Measurements from ENCODE around the gene PDE7B. TPM values are rescaled to one million over a fixed set of nuclear protein-coding genes. Genes with fewer than 3 reads are reported as not detected.

The PDE7B gene
- total RNA-seq, 2 experiments from 2014 or later = not detected

GRCh38 chr6:135842618-135843392 is 8.7 kb upstream of the PDE7B start:
- H3K36me3 ChIP-seq (ENCODE audit: insufficient read depth, low read length) = no peaks in the 10 kb centered on the region
- no peak for TF ChIP-seq CTCF (conservative IDR thresholded peaks at IDR 0.05; ENCODE audit: low read length)
- TF ChIP-seq EZH2phosphoT487 (IDR thresholded peaks at IDR 0.05; ENCODE audit: borderline replicate concordance, low read depth, low read length) = no peak
- DNase-seq (ENCODE audit: low spot score) = no peak
- H3K4me2 ChIP-seq (ENCODE audit: low read length) = no peak overlapping the region
- ChIA-PET POLR2A (interaction anchor here (0.7 to 1.2 kb wide), 2 partner anchors 9 to 274 kb away, joined by 4 read pairs; no protein-coding TSS in a partner anchor), CTCF (ENCODE audit: unreplicated experiment) (interaction anchor here (1.3 kb wide), 1 partner anchor 11 kb away, joined by 3 read pairs; no protein-coding TSS in a partner anchor)
- no peak overlapping the region for H3K4me3 ChIP-seq (ENCODE audit: low read depth, low read length, poor library complexity, severe bottlenecking)
- H3K27ac ChIP-seq (ENCODE audit: low read depth, low read length, poor library complexity, severe bottlenecking) = no peak overlapping the region
- no peaks in the 10 kb centered on the region for H3K79me2 ChIP-seq (ENCODE audit: insufficient read depth, low read depth, low read length)
- no peaks in the 10 kb centered on the region for H3K9me3 ChIP-seq (ENCODE audit: low read length)
- no peak overlapping the region for H2AFZ ChIP-seq (ENCODE audit: low read length)
- no peaks in the 10 kb centered on the region for H4K20me1 ChIP-seq (ENCODE audit: insufficient read depth, low read length)
- intact Hi-C loops (cut with micrococcal nuclease; ENCODE audit: unreplicated experiment) = no loop called here
- no peaks in the 10 kb centered on the region for H3K4me1 ChIP-seq (ENCODE audit: insufficient read depth, low read length, poor library complexity, severe bottlenecking)
- BruUV-seq (replicated peaks) = no TSS peak
- no peaks in the 10 kb centered on the region for H3K9me2 ChIP-seq (ENCODE audit: insufficient read depth, low read length)

- no peaks in the 10 kb centered on the region for H3K79me2 ChIP-seq (ENCODE audit: insufficient read depth, low read depth, low read length)
- no peaks in the 10 kb centered on the region for H3K9me2 ChIP-seq (ENCODE audit: insufficient read depth, low read length)
- no peak overlapping the region for H3K4me2 ChIP-seq (ENCODE audit: low read length)
- H3K9me3 ChIP-seq (ENCODE audit: low read length) = no peaks in the 10 kb centered on the region
- no peaks in the 10 kb centered on the region for H3K36me3 ChIP-seq (ENCODE audit: insufficient read depth, low read length)
- intact Hi-C loops (cut with micrococcal nuclease; ENCODE audit: unreplicated experiment) = no loop called here
- CTCF ChIA-PET (ENCODE audit: unreplicated experiment) = no interaction called here
- no peak overlapping the region for H3K27ac ChIP-seq (ENCODE audit: low read depth, low read length, poor library complexity, severe bottlenecking)
- POLR2A ChIA-PET = interaction anchor here (1.1 to 1.5 kb wide), 2 partner anchors 15 to 52 kb away, joined by 3 to 4 read pairs; no protein-coding TSS in a partner anchor
- TF ChIP-seq EZH2phosphoT487 (IDR thresholded peaks at IDR 0.05; ENCODE audit: borderline replicate concordance, low read depth, low read length) = no peak
- H4K20me1 ChIP-seq (ENCODE audit: insufficient read depth, low read length) = no peaks in the 10 kb centered on the region
- BruUV-seq (replicated peaks) = no TSS peak
- H2AFZ ChIP-seq (ENCODE audit: low read length) = no peak overlapping the region
- DNase-seq (ENCODE audit: low spot score) = no peak
- H3K4me3 ChIP-seq (ENCODE audit: low read depth, low read length, poor library complexity, severe bottlenecking) = no peak overlapping the region
- H3K4me1 ChIP-seq (ENCODE audit: insufficient read depth, low read length, poor library complexity, severe bottlenecking) = no peaks in the 10 kb centered on the region
These were observed 619 bp upstream of the PDE7B start for GRCh38 chr6:135850882-135851281.

DNA sequence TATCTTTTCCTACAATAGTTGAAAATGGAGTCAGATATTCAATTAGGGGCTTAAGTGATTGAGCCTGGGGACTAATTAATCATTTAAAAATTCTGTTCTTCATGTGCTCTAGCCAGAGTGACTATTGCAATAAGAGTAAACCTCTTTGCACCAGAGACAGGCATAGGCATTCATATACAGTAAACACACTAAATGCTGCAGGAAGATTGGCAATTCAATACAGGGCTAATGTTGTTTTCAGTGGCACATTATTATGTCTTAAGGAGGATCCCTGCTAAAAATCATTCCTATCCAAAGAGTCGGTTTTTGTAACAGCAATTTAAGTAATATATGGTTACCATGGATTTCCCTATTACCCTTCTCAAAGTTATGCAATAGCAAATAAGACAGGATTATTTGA is 1.2 kb downstream of the PDE7B start:
- ChIA-PET POLR2A (no interaction called here), CTCF (ENCODE audit: unreplicated experiment) (no interaction called here)
- H4K20me1 ChIP-seq (ENCODE audit: insufficient read depth, low read length) = no peaks in the 10 kb centered on the region
- no peaks in the 10 kb centered on the region for H3K4me1 ChIP-seq (ENCODE audit: insufficient read depth, low read length, poor library complexity, severe bottlenecking)
- H3K4me2 ChIP-seq (ENCODE audit: low read length) = no peak overlapping the region
- H3K27ac ChIP-seq (ENCODE audit: low read depth, low read length, poor library complexity, severe bottlenecking) = no peak overlapping the region
- BruUV-seq (replicated peaks) = no TSS peak
- H3K9me3 ChIP-seq (ENCODE audit: low read length) = no peaks in the 10 kb centered on the region
- no peak for TF ChIP-seq CTCF (conservative IDR thresholded peaks at IDR 0.05; ENCODE audit: low read length)
- no peak for TF ChIP-seq EZH2phosphoT487 (IDR thresholded peaks at IDR 0.05; ENCODE audit: borderline replicate concordance, low read depth, low read length)
- H2AFZ ChIP-seq (ENCODE audit: low read length) = no peak overlapping the region
- H3K9me2 ChIP-seq (ENCODE audit: insufficient read depth, low read length) = no peaks in the 10 kb centered on the region
- H3K36me3 ChIP-seq (ENCODE audit: insufficient read depth, low read length) = no peaks in the 10 kb centered on the region
- intact Hi-C loops (cut with micrococcal nuclease; ENCODE audit: unreplicated experiment) = no loop called here
- H3K79me2 ChIP-seq (ENCODE audit: insufficient read depth, low read depth, low read length) = no peaks in the 10 kb centered on the region
- no peak overlapping the region for H3K4me3 ChIP-seq (ENCODE audit: low read depth, low read length, poor library complexity, severe bottlenecking)
- no peak for DNase-seq (ENCODE audit: low spot score)

All from OCI-LY7 (cell line).